ENCODE data around the gene PTPRG. TPM values are rescaled to one million over a fixed set of nuclear protein-coding genes. Genes with fewer than 3 reads are reported as not detected.

The PTPRG gene
- total RNA-seq, 2 experiments from 2014 or later: 0.13 to 0.70 TPM

GRCh38 chr3:61887206-61887605 is 325.8 kb downstream of the PTPRG start:
- ChIA-PET CTCF (ENCODE audit: unreplicated experiment) (no interaction called here), POLR2A (no interaction called here)
- no peaks in the 10 kb centered on the region for H3K36me3 ChIP-seq (ENCODE audit: insufficient read depth, low read length)
- H3K4me2 ChIP-seq (ENCODE audit: low read length): no peak overlapping the region
- no peaks in the 10 kb centered on the region for H3K9me3 ChIP-seq (ENCODE audit: low read length)
- TF ChIP-seq EZH2phosphoT487 (IDR thresholded peaks at IDR 0.05; ENCODE audit: borderline replicate concordance, low read depth, low read length): no peak
- no peak for TF ChIP-seq CTCF (conservative IDR thresholded peaks at IDR 0.05; ENCODE audit: low read length)
- no peak overlapping the region for H3K27ac ChIP-seq (ENCODE audit: low read depth, low read length, poor library complexity, severe bottlenecking)
- no peak overlapping the region for H2AFZ ChIP-seq (ENCODE audit: low read length)
- intact Hi-C loops (cut with micrococcal nuclease; ENCODE audit: unreplicated experiment): no loop called here
- H3K4me1 ChIP-seq (ENCODE audit: insufficient read depth, low read length, poor library complexity, severe bottlenecking): no peaks in the 10 kb centered on the region
- DNase-seq (ENCODE audit: low spot score): no peak
- no peak overlapping the region for H3K4me3 ChIP-seq (ENCODE audit: low read depth, low read length, poor library complexity, severe bottlenecking)
- no TSS peak for BruUV-seq (replicated peaks)
- no peaks in the 10 kb centered on the region for H3K79me2 ChIP-seq (ENCODE audit: insufficient read depth, low read depth, low read length)
- no peaks in the 10 kb centered on the region for H4K20me1 ChIP-seq (ENCODE audit: insufficient read depth, low read length)
- no peaks in the 10 kb centered on the region for H3K9me2 ChIP-seq (ENCODE audit: insufficient read depth, low read length)

DNA sequence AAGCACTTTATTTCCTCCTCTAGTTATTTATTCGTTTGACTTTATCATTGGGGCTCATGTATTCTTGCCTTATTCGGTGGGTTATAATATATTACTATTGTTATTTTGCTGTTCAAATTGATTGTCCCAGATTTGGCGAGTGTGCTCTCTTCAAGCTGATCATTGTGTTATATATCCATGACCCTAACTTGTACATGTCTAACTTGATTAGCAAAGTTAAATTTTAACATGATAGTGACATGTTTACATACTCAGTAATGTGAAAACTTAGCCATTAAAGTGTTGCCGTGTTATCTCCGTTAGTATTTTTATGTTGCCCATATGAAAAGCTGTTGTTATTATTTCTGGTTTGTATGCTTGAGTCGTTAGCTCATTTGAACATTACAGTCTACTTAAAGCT is 327.9 kb downstream of the PTPRG start:
- TF ChIP-seq CTCF (conservative IDR thresholded peaks at IDR 0.05; ENCODE audit: low read length) (no peak), EZH2phosphoT487 (IDR thresholded peaks at IDR 0.05; ENCODE audit: borderline replicate concordance, low read depth, low read length) (no peak)
- Histone ChIP-seq H3K27ac (ENCODE audit: low read depth, low read length, poor library complexity, severe bottlenecking) (no peak overlapping the region), H3K79me2 (ENCODE audit: insufficient read depth, low read depth, low read length) (no peaks in the 10 kb centered on the region), H4K20me1 (ENCODE audit: insufficient read depth, low read length) (no peaks in the 10 kb centered on the region), H3K4me2 (ENCODE audit: low read length) (no peak overlapping the region), H3K4me1 (ENCODE audit: insufficient read depth, low read length, poor library complexity, severe bottlenecking) (no peaks in the 10 kb centered on the region), H2AFZ (ENCODE audit: low read length) (no peak overlapping the region), H3K4me3 (ENCODE audit: low read depth, low read length, poor library complexity, severe bottlenecking) (no peak overlapping the region), H3K9me3 (ENCODE audit: low read length) (no peaks in the 10 kb centered on the region), H3K9me2 (ENCODE audit: insufficient read depth, low read length) (no peaks in the 10 kb centered on the region), H3K36me3 (ENCODE audit: insufficient read depth, low read length) (no peaks in the 10 kb centered on the region)
- no peak for DNase-seq (ENCODE audit: low spot score)
- BruUV-seq (replicated peaks): no TSS peak
- ChIA-PET CTCF (ENCODE audit: unreplicated experiment) (no interaction called here), POLR2A (interaction anchor here (0.5 kb wide), 1 partner anchor 50 kb away, joined by 3 read pairs; no protein-coding TSS in a partner anchor)
- intact Hi-C loops (cut with micrococcal nuclease; ENCODE audit: unreplicated experiment): no loop called here

DNA sequence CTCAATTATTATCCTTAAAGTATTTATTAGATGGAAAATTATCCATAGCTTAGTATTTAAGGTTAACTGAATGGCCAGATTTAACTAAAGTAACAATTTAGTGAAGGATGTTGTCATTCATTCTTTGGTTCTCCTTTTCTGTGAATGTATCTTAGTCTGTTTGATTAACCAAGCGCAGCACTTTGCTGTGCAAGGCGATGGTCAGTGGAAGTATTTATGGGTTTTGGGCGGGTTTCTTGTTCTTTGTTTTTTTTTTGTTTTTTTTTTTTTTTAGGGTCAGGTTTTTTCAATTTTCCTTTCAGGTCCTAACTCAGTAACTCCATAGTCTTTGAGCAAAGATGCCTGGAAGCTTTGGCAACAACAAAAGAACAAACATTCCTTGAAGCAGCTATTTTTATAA is 328.8 kb downstream of the PTPRG start:
- no TSS peak for BruUV-seq (replicated peaks)
- intact Hi-C loops (cut with micrococcal nuclease; ENCODE audit: unreplicated experiment): no loop called here
- CTCF ChIA-PET (ENCODE audit: unreplicated experiment): no interaction called here

More for the DNA sequence above, 328.8 kb downstream of the PTPRG start:
- no peaks in the 10 kb centered on the region for H3K4me1 ChIP-seq (ENCODE audit: insufficient read depth, low read length, poor library complexity, severe bottlenecking)
- H2AFZ ChIP-seq (ENCODE audit: low read length): no peak overlapping the region
- H3K36me3 ChIP-seq (ENCODE audit: insufficient read depth, low read length): no peaks in the 10 kb centered on the region
- no peaks in the 10 kb centered on the region for H3K9me3 ChIP-seq (ENCODE audit: low read length)
- no peaks in the 10 kb centered on the region for H3K9me2 ChIP-seq (ENCODE audit: insufficient read depth, low read length)
- H3K4me3 ChIP-seq (ENCODE audit: low read depth, low read length, poor library complexity, severe bottlenecking): no peak overlapping the region
- DNase-seq (ENCODE audit: low spot score): peak; percentile 10
- H4K20me1 ChIP-seq (ENCODE audit: insufficient read depth, low read length): no peaks in the 10 kb centered on the region
- POLR2A ChIA-PET: interaction anchor here (0.5 to 0.7 kb wide), 5 partner anchors 20 to 189 kb away, joined by 3 to 5 read pairs (median 4); no protein-coding TSS in a partner anchor
- TF ChIP-seq CTCF (conservative IDR thresholded peaks at IDR 0.05; ENCODE audit: low read length): no peak
- no peak for TF ChIP-seq EZH2phosphoT487 (IDR thresholded peaks at IDR 0.05; ENCODE audit: borderline replicate concordance, low read depth, low read length)
- H3K79me2 ChIP-seq (ENCODE audit: insufficient read depth, low read depth, low read length): no peaks in the 10 kb centered on the region
- no peak overlapping the region for H3K27ac ChIP-seq (ENCODE audit: low read depth, low read length, poor library complexity, severe bottlenecking)
- H3K4me2 ChIP-seq (ENCODE audit: low read length): no peak overlapping the region
